ENCODE measurements around the gene EXOC2.

GRCh38 chr6:570825-571224, 122.1 kb downstream of the EXOC2 start:
- no peak for TF ChIP-seq POLR2A (IDR thresholded peaks at IDR 0.05)
- no peak for TF ChIP-seq CTCF (IDR thresholded peaks at IDR 0.05)
- no peak for TF ChIP-seq POLR2AphosphoS5 (IDR thresholded peaks at IDR 0.05)

Measured in breast epithelium (tissue), 3 donors.